AG04450 (cell line): ENCODE measurements around the gene BCOR. TPM values are rescaled to one million over a fixed set of nuclear protein-coding genes. Genes with fewer than 3 reads are reported as not detected.
A peak's percentile ranks its signal among the peaks of the same experiment; 100 is the strongest.

Source experiments
- CTCF ChIA-PET: fragments of 300-600, 350-600 bp; formaldehyde crosslinking; extraction: SDS; loops from one replicate; lab custom pipeline; 2022; ENCODE audit warnings: antibody characterized with exemption, inconsistent platforms; lab: Charles Lee
- POLR2A ChIA-PET: fragments of 350-600 bp; formaldehyde crosslinking; extraction: SDS; loops from one replicate; lab custom pipeline; 2021; ENCODE audit warnings: antibody characterized with exemption, inconsistent platforms; lab: Yijun Ruan, JAX
- DNase-seq: peaks from one replicate; pipeline ENCODE4 v3.0.0-alpha.2; 2011; ENCODE audit warnings: low read depth, low spot score
- H3K27ac ChIP-seq: one replicate; pipeline ENCODE4 v1.5.1; 2012; ENCODE audit warnings: low read depth, low read length, control low read depth
- H3K27me3 ChIP-seq: one replicate; pipeline ENCODE4 v1.6.0; 2012; ENCODE audit warnings: low read length; ENCODE audit not compliant: control insufficient read depth, insufficient read depth
- H3K4me3 ChIP-seq: 2 replicates; pipeline ENCODE4 v1.5.1; 2011; ENCODE audit warnings: mild to moderate bottlenecking, low read depth, low read length, control low read depth
- H3K9me3 ChIP-seq: 2 replicates; pipeline ENCODE4 v1.5.1; 2012; ENCODE audit warnings: low read length; ENCODE audit not compliant: control insufficient read depth, insufficient read depth
- polyA plus RNA-seq: library from polyadenylated mRNA; depleted of rRNA; stranded (reverse); fragments of >200 nt; gene quantifications from 2 replicates; pipeline ENCODE4 v1.2.3, GENCODE V29; 2011
- TF ChIP-seq, protein P1 (sequence below): IDR thresholded peaks from 2 replicates; pipeline ENCODE4 v1.5.1; 2011; ENCODE audit warnings: low read depth, low read length, control low read depth, inconsistent platforms

BCOR gene
- polyA plus RNA-seq, 1 experiment = 5.4 TPM

DNA sequence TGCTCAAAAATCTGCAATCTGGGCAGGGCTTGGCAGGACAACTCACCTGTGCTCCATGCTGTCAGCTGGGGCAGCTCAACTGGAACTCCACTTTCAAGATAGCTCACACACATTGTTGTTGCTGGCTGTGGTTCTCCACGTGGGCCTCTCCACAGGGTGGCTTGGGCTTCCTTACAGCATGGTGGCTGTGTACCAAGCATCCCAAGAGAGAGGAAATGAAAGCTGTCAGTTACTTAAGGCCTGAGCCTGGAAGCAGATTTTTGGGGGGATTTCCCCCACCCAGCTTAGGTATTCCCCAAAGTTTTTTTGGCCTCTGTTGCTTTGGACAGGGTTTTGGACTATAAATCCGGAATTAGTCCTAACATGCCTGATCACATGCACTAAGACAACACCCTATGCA lies 81.0 kb downstream of the BCOR start:
- no peak overlapping the region for H3K27ac ChIP-seq
- TF ChIP-seq, protein P1, sequence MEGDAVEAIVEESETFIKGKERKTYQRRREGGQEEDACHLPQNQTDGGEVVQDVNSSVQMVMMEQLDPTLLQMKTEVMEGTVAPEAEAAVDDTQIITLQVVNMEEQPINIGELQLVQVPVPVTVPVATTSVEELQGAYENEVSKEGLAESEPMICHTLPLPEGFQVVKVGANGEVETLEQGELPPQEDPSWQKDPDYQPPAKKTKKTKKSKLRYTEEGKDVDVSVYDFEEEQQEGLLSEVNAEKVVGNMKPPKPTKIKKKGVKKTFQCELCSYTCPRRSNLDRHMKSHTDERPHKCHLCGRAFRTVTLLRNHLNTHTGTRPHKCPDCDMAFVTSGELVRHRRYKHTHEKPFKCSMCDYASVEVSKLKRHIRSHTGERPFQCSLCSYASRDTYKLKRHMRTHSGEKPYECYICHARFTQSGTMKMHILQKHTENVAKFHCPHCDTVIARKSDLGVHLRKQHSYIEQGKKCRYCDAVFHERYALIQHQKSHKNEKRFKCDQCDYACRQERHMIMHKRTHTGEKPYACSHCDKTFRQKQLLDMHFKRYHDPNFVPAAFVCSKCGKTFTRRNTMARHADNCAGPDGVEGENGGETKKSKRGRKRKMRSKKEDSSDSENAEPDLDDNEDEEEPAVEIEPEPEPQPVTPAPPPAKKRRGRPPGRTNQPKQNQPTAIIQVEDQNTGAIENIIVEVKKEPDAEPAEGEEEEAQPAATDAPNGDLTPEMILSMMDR = no peak
- ChIA-PET POLR2A (no interaction called here), CTCF (no interaction called here)
- no peaks in the 10 kb centered on the region for H3K27me3 ChIP-seq
- H3K9me3 ChIP-seq = no peaks in the 10 kb centered on the region; the same call in 1 of the 2 replicates
- no peak overlapping the region for H3K4me3 ChIP-seq
- DNase-seq = no peak

- CTCF ChIA-PET = no interaction called here
- Histone ChIP-seq H3K27me3 (no peaks in the 10 kb centered on the region), H3K4me3 (no peak overlapping the region), H3K9me3 (no peaks in the 10 kb centered on the region; the same call in 1 of the 2 replicates), H3K27ac (no peak overlapping the region)
- TF ChIP-seq, protein P1 = no peak
- DNase-seq = no peak
- POLR2A ChIA-PET = no interaction called here
These were observed 82.1 kb downstream of the BCOR start for GRCh38 chrX:40015693-40016092.

DNA sequence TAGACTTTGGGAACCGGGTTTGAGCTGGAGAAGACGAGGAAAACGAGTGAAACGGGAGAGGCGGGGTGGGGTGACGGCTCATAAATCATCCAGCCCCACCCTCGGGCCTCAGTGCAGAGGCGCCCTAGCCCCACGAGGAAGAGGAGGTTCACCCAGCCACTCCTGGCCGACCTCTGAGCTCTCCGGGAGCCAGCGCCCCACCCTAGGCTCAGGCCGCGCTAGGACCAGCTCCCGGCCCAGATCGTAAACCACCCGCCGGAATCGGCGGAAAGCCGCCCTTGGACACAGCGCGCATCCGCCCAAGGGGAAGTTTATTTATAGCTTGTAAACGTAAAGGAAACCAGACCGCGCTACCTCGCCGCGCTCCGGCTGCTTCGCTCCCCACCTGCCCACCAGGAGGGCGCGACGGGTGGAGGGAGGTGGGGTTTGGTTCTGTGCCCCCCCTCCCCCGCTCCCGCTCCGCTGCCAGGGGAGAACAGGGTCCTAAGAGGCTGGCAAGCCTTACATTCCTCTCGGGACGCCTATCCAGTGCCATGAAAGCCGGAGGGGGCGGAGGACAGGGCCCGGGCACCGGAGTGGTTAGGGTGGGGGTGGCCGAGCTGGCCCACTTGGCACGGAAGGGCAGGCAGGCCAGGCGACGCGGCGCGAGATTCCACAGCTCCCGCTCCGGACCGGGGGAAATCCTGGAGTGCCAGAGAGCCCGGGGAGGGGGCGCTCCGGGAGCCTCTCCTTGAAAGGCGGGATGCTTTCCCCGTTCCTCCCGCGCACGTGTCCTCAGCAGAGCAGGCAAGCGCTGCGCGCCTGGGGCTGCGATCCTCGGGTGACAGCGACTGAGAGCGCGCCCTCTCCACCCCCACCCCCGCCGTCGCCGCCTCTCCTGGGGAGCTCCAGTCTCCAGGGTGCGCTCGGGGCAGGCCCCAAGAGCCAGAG lies 84.2 kb downstream of the BCOR start:
- TF ChIP-seq, protein P1 = no peak
- ChIA-PET CTCF (interaction anchor here (0.5 to 1.1 kb wide), 5 partner anchors 14 to 547 kb away, joined by 3 to 9 read pairs (median 5); no protein-coding TSS in a partner anchor), POLR2A (interaction anchor here (0.6 to 1.1 kb wide), 5 partner anchors 73 to 190 kb away, joined by 3 to 5 read pairs (median 4); no protein-coding TSS in a partner anchor)
- Histone ChIP-seq H3K9me3 (no peaks in the 10 kb centered on the region; the same call in 1 of the 2 replicates), H3K4me3 (peak overlapping the region; percentile 59), H3K27ac (peak overlapping the region; percentile 57), H3K27me3 (no peaks in the 10 kb centered on the region)
- no peak for DNase-seq

GRCh38 chrX:40012868-40013265 lies 84.9 kb downstream of the BCOR start:
- no peak for DNase-seq
- CTCF ChIA-PET = interaction anchor here (0.8 to 1.1 kb wide), 2 partner anchors 24 to 72 kb away, joined by 3 to 5 read pairs; no protein-coding TSS in a partner anchor

More at GRCh38 chrX:40012868-40013265, 84.9 kb downstream of the BCOR start:
- H3K27me3 ChIP-seq = no peaks in the 10 kb centered on the region
- peak overlapping the region; percentile 59 for H3K4me3 ChIP-seq
- POLR2A ChIA-PET = interaction anchor here (0.9 kb wide), 1 partner anchor 105 kb away, joined by 4 read pairs; no protein-coding TSS in a partner anchor
- TF ChIP-seq, protein P1 = no peak
- H3K9me3 ChIP-seq = no peaks in the 10 kb centered on the region; the same call in 1 of the 2 replicates
- peak overlapping the region; percentile 57 for H3K27ac ChIP-seq
